ENCODE measurements around the gene INSYN2B. TPM values are rescaled to one million over a fixed set of nuclear protein-coding genes. Genes with fewer than 3 reads are reported as not detected.
"Not testable (repeated sequence)": the region's sequence is repeated elsewhere in the genome, so short reads cannot be mapped to it uniquely, and the experiment has no call there.

INSYN2B gene
- total RNA-seq, 1 experiment from 2014 or later: 10.8 TPM

DNA sequence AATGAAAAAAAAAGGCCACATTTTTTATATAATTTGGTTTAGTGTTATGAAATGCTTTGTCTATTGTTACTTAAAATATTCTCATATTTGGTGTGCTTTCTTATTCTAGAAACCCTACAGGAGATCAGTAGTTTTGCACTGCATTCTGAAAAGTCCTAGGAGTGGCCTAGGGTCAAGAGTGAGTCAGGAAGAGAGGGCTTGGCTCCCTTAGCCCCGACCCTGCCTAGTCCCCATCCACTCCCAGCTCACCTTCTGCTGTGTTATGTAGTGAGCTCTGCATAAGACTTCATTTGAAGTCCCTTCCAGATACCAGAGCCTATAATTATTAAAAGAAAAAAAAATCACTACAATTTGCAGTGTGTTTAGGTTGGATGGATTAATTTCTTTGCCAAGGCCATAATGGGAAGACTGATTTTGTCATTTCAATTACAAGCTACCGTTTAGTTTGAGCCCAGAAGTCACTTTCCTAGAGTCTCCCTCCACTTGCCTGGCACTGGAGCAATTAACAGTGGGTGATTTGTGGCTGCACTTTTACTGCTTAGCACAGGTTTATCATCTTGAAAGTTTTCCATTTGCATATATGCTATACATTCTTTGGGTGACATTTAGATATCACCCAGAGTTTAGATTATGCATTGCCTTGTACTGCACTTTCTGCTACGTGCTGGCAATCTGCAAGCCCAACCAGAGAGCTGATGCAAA, 143.3 kb downstream of the INSYN2B start:
- Histone ChIP-seq H3K36me3 (ENCODE audit: insufficient read depth, low read length, poor library complexity, severe bottlenecking) (no peaks in the 10 kb centered on the region), H3K4me3 (ENCODE audit: low read depth, low read length, poor library complexity, severe bottlenecking) (no peak overlapping the region), H3K9me3 (ENCODE audit: low read depth, low read length, poor library complexity, severe bottlenecking) (no peaks in the 10 kb centered on the region), H3K27me3 (replicated peaks; ENCODE audit: insufficient read depth, low read depth, low read length, poor library complexity) (no peaks in the 10 kb centered on the region), H3K4me1 (ENCODE audit: insufficient read depth, low read length, poor library complexity, severe bottlenecking) (no peaks in the 10 kb centered on the region), H3K27ac (ENCODE audit: low read depth, low read length, poor library complexity, severe bottlenecking) (no peak overlapping the region)
- BruUV-seq (replicated peaks): no TSS peak
- TF ChIP-seq EZH2 (IDR thresholded peaks at IDR 0.05; ENCODE audit: borderline replicate concordance, low read depth, low read length, poor library complexity, severe bottlenecking) (no peak), CTCF (conservative IDR thresholded peaks at IDR 0.05; ENCODE audit: low read depth, low read length) (no peak)
- POLR2A ChIA-PET (ENCODE audit: low non-redundant PET): no interaction called here
- intact Hi-C loops (cut with micrococcal nuclease; ENCODE audit: unreplicated experiment): no loop called here
- CTCF ChIA-PET: no interaction called here
- DNase-seq (ENCODE audit: low spot score): no peak

DNA sequence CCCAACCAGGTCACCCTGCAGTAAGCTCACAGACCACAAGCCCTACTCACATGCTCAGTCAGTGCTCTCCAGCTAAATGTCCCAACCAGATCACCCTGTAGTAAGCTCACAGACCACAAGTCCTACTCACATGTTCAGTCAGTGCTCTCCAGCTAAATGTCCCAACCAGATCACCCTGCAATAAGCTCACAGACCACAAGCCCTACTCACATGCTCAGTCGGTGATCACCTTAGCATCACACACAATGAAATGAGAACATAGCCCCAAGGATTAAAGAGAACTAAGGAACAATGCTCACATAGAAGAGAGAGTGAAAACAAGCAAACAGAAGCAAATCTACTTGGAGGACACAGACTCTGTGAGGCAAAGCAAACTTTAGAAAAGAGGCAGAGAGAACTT, 145.8 kb downstream of the INSYN2B start:
- CTCF ChIA-PET; DNase-seq (ENCODE audit: low spot score); BruUV-seq (replicated peaks); H3K36me3 ChIP-seq (ENCODE audit: insufficient read depth, low read length, poor library complexity, severe bottlenecking); H3K4me1 ChIP-seq (ENCODE audit: insufficient read depth, low read length, poor library complexity, severe bottlenecking); H3K27ac ChIP-seq (ENCODE audit: low read depth, low read length, poor library complexity, severe bottlenecking); POLR2A ChIA-PET (ENCODE audit: low non-redundant PET); intact Hi-C loops (cut with micrococcal nuclease; ENCODE audit: unreplicated experiment); H3K27me3 ChIP-seq (replicated peaks; ENCODE audit: insufficient read depth, low read depth, low read length, poor library complexity); H3K4me3 ChIP-seq (ENCODE audit: low read depth, low read length, poor library complexity, severe bottlenecking); H3K9me3 ChIP-seq (ENCODE audit: low read depth, low read length, poor library complexity, severe bottlenecking): not testable (repeated sequence)

- H3K4me3 ChIP-seq (ENCODE audit: low read depth, low read length, poor library complexity, severe bottlenecking); H3K36me3 ChIP-seq (ENCODE audit: insufficient read depth, low read length, poor library complexity, severe bottlenecking); DNase-seq (ENCODE audit: low spot score); POLR2A ChIA-PET (ENCODE audit: low non-redundant PET); H3K9me3 ChIP-seq (ENCODE audit: low read depth, low read length, poor library complexity, severe bottlenecking); intact Hi-C loops (cut with micrococcal nuclease; ENCODE audit: unreplicated experiment); H3K27ac ChIP-seq (ENCODE audit: low read depth, low read length, poor library complexity, severe bottlenecking); H3K4me1 ChIP-seq (ENCODE audit: insufficient read depth, low read length, poor library complexity, severe bottlenecking); H3K27me3 ChIP-seq (replicated peaks; ENCODE audit: insufficient read depth, low read depth, low read length, poor library complexity); BruUV-seq (replicated peaks); CTCF ChIA-PET: not testable (repeated sequence)
Observed at GRCh38 chr5:169833681-169834292, 146.5 kb downstream of the INSYN2B start.

DNA sequence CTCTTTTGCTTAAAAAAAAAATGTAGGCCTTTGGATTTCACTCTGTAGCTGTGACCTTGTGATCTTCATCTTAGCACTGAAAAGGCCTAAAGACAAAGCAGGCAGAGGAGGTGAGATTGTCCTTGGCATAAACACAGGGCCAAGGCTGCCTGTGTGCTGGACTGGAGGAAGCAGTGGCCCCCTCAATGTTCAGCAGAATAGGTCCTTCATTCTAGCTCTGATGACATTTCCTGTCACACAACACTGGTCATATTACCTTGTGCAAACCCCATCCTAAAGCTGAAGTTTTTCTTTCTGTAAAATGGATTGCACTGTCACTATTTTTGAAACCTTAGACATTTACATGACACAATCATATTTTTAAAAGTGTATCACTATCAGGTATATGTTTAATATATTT, 147.4 kb downstream of the INSYN2B start:
- TF ChIP-seq CTCF (conservative IDR thresholded peaks at IDR 0.05; ENCODE audit: low read depth, low read length): no peak
- TF ChIP-seq EZH2 (IDR thresholded peaks at IDR 0.05; ENCODE audit: borderline replicate concordance, low read depth, low read length, poor library complexity, severe bottlenecking): no peak
- POLR2A ChIA-PET (ENCODE audit: low non-redundant PET): no interaction called here
- Histone ChIP-seq H3K4me1 (ENCODE audit: insufficient read depth, low read length, poor library complexity, severe bottlenecking) (no peaks in the 10 kb centered on the region), H3K27me3 (replicated peaks; ENCODE audit: insufficient read depth, low read depth, low read length, poor library complexity) (no peaks in the 10 kb centered on the region), H3K36me3 (ENCODE audit: insufficient read depth, low read length, poor library complexity, severe bottlenecking) (no peaks in the 10 kb centered on the region), H3K9me3 (ENCODE audit: low read depth, low read length, poor library complexity, severe bottlenecking) (no peaks in the 10 kb centered on the region), H3K27ac (ENCODE audit: low read depth, low read length, poor library complexity, severe bottlenecking) (no peak overlapping the region), H3K4me3 (ENCODE audit: low read depth, low read length, poor library complexity, severe bottlenecking) (no peak overlapping the region)
- CTCF ChIA-PET: no interaction called here
- no TSS peak for BruUV-seq (replicated peaks)
- intact Hi-C loops (cut with micrococcal nuclease; ENCODE audit: unreplicated experiment): no loop called here
- no peak for DNase-seq (ENCODE audit: low spot score)

Data from A673 (cell line).